ENCODE results near the gene MGRN1.

Gene MGRN1

DNA sequence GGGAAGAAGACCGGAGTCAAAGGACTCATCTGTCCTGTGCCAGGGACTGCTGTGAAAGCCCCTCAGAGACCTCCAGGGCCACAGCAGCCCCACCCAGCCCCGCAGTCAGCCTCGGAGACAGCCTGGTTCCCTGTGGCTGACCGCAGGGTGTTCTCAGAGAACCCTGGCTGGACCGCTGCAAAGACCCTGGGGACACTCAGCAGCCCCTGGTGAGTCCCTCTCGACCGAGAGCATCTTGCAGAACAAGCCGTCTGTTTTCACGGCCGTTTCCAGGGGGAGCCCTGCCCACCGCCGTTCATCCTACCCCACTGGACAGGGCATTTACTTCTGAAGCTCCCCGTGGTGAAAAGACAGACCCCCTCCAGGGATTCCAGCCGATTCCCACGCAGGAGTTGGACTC, 20.2 kb upstream of the MGRN1 start:
- no peak for DNase-seq (ENCODE audit: low read depth in 2 of 2)

DNA sequence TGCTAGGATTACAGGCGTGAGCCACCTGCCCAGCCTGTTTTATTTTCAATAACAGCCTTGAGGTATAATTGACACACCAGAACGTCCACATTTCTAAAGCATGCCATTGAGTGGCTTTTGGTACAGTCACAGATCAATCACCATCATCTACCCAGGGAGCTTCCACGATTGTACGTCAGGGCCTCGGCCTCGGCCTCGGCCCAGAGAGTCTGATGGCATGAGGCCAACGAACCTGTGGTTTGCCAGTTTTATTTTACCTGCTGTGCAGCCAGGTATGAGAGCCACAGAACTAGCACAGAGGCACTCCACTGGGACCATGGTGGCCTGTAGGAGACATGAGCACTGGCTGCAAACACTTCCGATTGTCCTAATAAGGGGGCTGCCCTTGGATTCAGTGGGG, 18.3 kb upstream of the MGRN1 start:
- DNase-seq (ENCODE audit: low read depth in 2 of 2): no peak

DNA sequence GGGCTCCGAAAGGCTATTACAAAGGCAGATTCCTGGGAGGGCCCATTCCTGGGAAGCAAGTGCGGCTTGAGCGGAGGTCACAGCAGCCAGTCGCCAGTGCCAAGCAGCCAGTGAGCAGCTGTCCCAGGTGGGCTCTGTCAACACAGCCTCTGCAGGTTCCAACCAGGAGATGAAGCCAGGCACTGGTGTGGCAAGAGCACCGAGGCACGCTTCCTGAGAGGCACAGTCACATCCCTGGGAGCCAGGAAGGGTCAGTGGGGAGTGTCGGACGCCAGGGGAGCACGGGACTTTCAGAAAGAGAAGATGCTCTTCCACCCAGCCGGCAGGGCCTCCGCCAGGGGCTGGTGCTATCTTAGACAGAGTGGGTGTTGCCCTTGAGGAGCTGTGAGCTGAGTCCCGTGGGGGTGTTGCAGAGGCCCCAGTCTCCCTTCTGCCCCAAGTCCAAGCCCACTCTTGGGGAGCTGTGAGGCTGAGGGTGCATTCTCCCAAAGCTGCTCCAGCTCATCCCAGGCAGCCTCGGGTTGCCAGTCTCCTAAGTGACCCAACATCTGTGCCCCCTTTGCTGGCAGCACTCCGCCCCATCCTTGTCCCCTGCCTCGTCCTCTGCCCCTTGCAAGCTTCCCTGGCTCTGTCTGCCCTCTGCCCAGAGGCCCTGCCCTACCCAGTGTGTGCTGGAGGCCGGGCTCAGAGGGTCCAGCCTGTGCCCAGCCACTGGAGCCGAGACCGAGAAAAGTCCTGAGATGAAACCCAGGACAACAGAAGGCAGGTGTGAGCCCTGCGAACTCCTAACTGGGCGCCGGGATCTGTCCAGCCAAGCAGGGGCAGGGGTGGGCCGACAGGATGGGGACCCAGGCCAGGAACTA, 16.6 kb upstream of the MGRN1 start:
- DNase-seq (ENCODE audit: low read depth in 2 of 2): no peak

DNA sequence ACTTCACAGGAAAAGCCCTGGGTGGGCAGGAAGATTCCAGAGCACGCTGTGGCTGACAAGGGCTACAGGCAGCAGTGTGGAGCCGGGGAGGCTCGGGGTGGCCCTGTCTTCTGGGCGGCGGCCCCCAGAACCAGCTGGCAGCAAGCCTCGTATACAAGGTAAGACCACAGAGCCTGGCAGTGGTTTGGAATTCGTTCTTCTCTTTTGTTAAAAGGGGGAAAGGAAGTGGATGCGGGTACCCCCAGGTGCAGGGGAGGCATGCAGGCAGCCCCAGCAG, 16.0 kb upstream of the MGRN1 start:
- DNase-seq (ENCODE audit: low read depth in 2 of 2): no peak

DNA sequence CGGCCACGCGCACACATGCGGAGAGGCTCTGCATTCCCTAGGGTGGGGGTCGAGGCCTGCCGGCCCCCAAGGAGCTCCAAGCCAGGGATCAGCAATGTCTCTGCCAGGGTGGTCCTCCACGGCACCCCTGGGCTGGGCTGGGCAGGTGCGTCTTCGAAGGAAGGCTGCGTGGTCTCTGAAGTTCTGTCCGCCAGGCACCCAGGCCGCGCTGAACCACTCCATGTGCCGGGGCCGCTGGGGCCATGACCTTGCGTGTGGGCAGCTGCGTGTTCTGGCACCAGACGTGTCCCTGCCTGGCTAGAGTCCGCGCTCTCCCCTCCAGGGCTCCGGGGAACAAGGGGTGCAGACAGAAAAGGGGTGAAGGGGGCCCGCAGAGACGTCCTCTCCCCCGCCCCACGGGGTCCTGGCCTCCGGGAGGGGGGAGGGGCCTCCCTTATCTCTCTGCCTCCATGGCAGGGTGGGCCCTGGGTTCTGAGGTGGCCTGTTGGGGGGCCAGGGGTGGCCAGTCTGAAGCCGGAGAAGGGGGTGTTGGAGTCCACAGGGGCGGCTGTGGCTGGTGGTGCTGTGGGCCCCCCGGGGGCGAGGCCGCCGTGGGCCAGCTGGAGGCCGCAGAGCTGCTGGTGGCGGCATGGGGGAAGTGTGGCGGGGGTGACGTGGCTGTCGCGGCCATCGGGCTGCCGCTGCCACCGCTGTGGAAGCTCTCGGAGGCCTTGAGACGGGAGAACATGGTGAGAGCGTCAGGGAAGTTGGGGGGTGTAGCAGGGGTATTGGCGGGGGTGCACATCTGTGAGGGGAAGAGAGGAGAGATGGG, 15.2 kb upstream of the MGRN1 start:
- DNase-seq (ENCODE audit: low read depth in 2 of 2): no peak

DNA sequence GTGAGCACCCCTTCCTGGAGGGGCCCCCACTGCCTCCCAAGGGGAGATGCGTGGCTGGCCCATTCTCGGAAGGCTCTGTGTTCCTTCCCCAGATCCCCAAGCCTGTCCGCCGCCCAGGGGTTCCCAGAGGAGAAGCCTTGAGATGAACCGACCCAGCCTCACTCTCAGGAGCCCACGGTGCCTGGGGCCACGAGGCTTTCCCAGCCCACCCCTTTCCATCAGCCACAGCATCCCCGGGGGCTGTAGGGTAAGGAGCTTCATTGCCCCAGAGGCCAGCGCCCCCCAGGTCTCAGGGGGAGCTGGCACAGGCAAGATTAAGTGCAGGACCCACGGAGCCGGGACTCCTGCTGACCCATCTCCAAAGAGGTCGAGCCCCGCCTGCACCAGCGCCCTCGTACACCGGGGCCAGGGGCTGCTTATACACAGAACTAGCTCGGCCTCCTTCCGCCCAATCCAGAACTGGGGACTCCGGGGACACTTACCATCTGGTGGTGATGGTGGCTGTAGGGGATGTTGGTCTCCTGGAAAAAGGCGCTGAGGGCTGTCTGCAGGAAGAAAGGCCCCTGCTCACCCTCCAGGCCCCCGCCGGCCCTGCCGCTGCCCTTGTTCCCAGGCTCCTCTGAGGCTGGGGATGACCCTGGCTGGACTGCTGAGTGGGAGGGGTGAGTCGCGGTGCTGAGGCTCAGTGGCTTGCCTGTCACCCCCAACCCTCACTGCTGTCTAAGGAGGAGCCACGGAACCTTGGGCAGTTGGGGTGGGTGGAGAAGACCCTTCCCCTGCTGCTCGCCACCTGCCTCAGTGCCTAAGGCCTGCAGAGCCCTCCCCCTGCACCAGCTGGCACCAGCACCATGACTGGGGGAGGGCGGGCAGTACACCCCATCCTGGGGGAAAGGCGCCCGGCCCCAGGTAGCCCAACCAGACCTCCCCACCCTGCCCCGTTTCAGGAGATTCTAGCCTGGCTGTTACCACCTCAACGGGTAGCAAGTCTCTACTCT, 14.3 kb upstream of the MGRN1 start:
- no peak for DNase-seq (ENCODE audit: low read depth in 2 of 2)

DNA sequence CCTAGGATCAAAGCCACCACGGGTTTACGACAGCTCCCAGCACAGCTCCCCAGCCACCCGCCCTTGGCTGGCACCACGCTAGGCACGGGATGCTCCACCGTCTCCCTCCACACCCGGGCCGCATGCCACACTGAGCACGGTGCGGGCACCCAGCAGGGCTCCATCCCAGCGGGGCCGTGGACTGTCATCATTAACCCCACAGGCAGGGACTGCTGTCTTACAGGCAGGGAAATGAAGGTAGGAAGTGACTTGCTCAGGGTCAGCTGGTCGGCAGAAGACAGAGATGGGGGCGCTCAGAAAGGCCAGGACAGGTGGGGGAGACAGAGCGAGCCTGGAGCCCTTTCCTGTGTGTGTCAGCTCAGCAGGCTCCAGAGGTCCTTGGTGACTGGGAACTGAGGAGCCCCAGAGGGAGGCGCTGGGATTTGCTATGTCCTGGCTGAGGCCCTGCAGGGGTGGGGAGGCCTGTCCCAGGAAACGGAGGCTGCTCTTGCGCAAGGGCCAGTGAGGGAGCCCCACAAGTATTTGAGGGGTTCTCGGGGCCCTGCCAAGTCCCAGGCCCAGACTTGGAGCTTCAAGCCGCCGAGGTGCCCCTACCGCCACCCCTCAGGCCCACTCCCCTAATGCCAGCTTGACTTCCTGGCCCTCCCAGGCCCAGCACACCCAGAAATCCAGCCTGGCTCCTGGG, 13.1 kb upstream of the MGRN1 start:
- DNase-seq (ENCODE audit: low read depth in 2 of 2): no peak

DNA sequence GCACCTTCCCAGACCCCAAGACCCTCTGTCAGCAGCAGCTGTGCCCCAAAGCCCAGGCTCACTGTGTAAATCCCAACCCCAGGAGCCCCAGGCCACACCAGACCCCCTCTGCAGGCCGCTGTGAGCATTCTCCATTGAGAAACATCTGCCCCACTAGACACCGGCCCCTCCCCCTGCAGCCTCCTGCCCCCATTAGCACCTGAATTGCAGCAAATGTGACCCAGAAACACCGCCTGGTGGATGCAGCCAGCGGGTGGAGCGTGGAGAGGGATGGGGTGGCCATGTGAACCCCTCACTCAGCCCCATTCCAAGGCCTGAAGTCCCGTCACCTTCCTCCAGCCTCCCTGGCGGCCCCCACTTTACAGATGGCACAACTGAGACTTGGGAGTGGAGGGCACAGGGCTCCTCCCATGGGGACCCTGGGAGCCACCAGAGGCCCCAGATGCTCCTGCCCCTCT, 12.1 kb upstream of the MGRN1 start:
- no peak for DNase-seq (ENCODE audit: low read depth in 2 of 2)

DNA sequence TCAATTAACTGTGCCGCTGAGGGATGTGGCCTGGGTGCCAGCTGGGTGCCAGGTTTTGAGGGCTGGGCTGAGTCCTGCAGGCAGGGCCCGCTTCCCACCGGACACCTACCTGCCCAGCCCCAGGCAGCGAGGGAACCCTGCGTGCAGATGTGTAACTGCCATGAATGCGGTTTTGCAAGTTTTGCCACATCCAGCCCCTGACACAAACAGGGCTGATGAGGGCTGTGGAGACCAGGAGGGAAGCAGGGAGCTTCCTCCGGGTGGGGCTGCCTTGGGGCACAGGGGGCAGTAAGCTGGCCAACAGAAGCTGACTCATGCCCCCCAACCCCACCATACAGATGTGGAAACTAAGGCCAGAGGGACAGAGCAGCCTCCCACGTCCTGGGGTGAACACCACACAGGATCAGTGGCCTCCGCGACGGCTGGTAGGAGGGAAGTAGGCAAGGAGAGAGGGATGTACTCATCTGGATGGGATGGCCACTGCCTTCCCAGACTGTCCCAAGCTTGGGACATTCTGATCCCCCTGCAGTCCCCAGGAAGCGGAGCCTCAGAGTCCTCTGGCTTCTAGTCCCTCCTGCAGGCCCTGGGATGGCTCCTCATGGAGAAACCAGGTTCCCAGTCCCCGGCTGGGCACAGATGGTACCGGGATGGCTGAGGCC, 11.5 kb upstream of the MGRN1 start:
- DNase-seq (ENCODE audit: low read depth in 2 of 2): no peak

DNA sequence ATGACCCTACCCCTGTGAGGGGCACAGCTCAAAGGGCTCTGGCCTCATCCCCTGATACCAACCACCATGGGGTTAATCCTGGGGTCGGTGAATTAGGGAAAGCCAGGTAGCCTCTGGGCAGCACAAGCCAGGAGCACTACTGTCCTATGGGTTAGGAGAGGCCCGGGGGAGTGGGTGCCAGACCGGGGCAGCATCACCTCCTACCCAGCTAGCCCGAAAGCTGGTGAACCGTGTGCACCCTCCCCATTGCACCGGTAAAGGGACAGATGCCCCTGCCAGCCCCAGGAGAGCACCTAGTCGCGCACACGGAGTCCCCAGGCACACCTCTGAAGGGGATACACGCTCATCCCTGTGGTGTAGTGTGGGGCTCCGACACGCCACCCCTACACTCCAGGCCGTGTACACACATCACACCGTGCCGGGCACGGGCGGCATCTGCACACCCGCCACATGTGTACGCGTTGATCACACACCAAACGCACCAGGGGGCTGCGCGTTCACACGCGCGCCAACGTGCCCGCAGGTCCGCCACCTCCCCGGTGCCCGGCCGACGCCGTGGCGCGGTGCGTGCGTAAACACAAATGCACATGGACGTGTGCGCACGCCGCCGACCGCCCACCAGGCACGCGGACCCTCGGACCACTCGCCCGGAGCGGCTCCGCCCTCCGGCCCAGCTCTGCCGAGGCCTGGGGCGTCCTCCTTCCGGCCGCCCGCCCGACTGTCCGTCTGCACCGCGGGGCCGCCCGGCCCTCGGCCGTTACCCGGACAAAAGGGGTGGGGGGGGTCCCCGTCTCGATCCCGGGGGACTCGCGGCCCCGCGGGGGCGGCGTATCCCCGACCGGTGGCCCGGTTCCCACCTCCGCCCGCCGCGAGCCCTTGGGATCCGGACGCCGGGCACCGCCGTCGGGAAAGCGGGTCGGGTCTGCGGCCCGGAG, 10.7 kb upstream of the MGRN1 start:
- no peak for DNase-seq (ENCODE audit: low read depth in 2 of 2)

DNA sequence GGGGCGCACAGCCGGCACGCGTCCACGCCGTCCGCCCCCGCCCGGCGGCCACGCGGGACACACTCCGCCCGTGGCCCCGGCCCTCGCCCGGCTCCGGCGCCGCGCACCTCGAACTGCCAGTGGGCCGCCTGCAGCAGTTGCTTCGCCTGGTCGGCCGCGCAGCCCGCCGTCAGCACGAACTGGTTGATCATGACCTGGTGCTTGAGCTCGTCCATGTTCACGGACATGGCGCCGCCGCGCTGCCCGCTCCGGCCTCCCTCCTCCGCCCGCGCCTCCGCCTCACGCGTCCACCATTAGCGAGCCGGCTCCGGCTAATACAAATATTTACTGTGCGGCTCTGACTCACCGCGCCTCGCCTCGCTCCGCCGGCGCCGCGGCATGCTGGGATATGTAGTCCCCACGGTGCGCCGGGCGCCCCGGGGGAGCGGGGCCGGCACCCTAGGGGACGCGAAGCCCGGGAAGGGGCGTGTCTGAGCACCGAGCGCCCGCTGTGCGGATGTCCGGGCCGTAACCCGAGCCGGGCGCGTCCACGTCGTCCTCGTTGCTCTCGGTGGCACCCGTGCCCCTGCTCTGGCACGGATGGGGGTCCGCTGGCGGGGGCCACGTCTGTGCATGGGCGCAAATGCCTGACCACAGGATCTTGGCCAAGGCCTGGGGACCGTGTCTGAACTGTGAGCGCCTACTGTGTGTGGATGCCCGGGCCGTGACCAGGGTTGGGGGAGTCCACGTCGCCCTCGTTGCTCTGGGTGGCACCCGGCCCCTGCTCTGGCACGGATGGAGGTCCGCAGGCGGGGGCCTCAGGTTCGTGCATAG, 9.8 kb upstream of the MGRN1 start, which contains the start of gene UBALD1:
TSS of gene UBALD1 (minus strand) at position 318 of the 813 bp plus-strand sequence. CDS start at position 227, 91 bp downstream.
- peak; percentile 56 to 77 for DNase-seq (ENCODE audit: low read depth in 2 of 2)

DNA sequence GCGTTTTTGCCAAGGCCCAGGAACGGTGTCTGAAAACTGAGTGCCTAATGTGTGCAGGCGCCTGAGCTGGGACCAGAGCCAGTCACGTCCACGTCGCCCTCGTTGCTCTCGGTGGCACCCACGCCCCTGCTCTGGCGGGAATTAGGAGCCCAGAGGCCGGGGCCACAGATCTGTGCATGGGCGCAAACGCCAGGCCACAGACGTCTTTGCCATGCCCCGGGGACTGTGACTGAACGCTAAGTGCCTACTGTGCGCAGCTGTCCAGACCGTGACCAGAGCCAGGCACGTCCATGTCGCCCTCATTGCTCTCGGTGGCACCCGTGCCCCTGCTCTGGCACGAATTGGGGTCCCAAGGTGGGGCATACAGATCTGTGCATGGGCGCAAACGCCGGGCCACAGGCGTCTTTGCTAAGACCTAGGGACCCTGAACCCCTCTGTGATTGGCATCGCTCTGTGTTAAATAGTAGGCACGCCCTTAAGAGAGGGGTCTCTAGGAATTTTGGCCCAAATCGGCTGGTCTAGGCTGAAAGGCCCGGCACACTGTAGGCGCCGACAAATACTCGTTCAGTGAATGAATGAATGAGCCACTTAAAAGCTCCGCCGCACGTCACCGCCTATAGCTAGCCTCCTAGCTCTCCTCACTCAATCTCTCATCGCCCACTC, 9.1 kb upstream of the MGRN1 start:
- no peak for DNase-seq (ENCODE audit: low read depth in 2 of 2)

DNA sequence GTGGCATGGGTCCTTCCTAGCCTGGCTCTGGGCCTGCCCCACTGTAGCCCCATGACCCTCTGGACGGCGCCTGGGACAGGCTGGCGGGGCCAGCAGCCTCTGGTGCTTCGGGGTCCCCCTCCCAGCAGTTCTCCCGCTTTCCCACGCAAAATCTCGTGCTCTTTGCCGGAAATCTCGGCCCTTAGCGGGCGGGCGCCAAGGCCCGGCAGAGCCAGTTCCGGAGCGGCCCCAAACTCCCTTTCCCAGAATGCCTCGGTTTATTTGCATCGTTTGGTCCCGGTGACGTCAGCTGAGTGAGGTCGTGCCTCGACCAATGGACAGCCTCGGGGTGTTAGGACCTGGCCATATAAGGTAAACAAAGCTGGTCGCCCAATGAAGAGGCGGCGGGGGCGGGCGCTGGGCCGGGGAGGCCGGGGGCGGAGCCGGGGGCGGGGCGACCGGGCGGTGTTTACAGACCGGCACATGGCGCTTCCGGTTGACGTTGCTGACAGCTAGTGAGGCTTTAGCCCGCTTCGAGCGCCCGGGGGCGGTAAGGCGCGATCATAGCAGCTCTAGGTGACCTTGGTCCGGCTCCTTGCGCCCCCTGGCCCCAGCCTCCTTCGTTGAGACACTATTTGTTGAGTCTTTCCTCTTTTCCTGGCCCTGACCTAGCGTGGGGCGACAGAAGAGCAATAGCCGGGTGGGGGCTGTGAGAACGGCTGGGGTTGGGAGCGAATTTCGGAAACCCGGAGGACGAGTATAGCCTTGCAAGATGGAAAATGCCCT, 8.4 kb upstream of the MGRN1 start:
- peak; percentile 99 to 100 for DNase-seq (ENCODE audit: low read depth in 2 of 2)

DNA sequence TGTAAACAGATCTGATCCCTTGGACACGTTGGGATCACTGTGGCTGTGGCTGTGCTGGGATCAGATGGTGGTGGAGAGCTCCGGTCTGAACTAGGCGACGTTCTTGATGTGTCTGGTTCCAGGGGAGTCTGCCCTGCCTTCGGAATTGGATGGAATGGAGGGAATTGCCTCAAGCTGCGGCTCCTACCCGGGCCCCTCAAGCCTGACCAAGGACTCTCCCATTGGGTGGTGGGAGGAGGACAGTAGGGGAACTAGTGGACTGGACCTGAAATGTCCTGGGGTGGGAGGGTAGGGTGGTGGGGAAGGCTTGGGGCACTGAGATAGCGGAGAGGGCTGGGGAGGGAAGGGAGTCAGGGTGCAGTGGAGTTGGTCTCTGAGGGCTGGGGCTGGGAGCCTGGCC, 6.7 kb upstream of the MGRN1 start:
- no peak for DNase-seq (ENCODE audit: low read depth in 2 of 2)

DNA sequence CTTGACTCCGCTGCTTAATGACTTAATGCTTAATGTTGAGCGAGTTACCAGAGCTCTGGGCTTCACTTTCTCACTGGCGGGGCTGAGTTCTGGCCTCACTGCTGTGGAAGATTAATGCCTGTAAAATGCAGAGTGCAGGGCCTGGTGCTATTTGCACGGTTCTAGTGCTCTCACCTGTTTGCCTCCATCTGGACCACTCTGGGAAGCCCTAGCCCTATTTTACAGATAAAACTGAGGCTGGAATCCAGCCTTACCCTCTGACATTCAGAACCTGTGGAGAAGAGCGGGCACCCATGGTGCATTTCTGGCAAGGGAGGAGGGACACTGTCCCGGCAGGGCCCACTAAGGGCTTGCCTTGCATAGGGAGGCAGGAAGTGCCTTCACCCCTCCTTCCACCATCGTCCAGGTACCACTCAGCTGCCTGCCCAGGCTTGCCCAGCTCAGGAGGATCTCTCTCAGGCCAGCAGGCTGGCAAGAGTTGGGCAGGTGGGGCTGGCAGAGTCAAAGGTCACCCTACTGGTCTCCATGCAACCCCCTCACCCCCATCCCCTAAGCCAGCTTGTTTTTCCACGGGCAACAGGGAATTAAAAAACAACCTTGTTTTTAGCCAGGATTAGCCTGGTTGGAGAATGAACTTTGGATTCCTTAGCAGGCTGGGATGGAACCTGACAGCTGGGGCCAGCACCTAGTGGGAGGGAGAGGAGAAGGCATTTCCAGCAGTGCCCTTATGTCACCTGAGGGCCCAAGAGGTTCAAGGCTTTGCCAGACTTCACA, 5.8 kb upstream of the MGRN1 start:
- no peak for DNase-seq (ENCODE audit: low read depth in 2 of 2)

DNA sequence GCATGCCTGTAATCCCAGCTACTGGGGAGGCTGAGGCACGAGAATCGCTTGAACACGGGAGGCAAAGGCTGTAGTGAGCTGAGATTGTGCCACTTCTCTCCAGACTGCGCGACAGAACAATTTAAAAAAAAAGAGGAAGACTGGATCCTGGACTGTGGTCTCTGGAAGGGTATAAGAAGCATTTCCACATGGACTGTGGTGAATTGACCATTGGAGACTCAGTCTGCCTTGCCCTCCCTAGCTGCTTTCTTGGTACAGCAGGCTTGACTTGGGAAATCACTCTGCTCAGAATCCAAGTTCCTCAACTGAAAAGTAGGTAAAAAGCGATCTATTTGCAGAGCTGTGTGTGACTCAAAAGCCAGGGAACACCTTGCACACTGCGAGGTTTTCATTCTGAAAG, 1.0 kb upstream of the MGRN1 start:
- no peak for DNase-seq (ENCODE audit: low read depth in 2 of 2)

Data from stimulated activated CD4-positive, alpha-beta T cell treated with anti-CD3 and anti-CD28 coated beads, Interleukin-15, amount 100 ng/mL, for 48 hours (primary cell).